M059J (cell line): Measurements from ENCODE around the gene NTRK3. TPM values are rescaled to one million over a fixed set of nuclear protein-coding genes. Genes with fewer than 3 reads are reported as not detected.
A peak's percentile ranks its signal among the peaks of the same experiment; 100 is the strongest.

Source experiments
- DNase-seq: peaks from one replicate; pipeline ENCODE4 v3.0.0-alpha.2; 2012; ENCODE audit warnings: low read depth
- total RNA-seq: library from RNA; depleted of rRNA; stranded (reverse); fragments of >200 nt; shearing (Covaris generic); gene quantifications from 2 replicates; pipeline ENCODE4 v1.2.3, GENCODE V29; 2014

Gene NTRK3
- total RNA-seq, 1 experiment from 2014 or later = 0.86 TPM

- no peak for DNase-seq
These were observed 312.9 kb downstream of the NTRK3 start for GRCh38 chr15:87943626-87944025.

DNA sequence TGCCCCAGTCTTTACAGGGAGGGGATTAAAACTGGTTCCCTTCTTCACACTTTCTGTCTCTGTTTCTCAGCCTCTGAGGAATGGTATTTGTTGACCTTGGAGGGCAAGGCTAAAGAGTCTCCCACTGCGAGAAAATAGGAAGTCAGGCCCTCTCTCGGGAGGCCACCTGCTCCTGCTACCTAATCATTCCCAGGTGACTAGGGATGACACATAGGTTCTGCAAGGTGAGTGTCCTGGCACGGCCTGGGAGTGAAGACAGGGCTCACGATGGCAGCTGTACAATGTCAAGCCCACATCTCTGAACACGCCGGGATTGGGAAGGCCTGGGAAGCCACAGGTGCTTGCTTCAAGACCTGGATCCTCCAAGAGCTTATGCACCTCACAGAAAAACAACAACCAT is 314.2 kb downstream of the NTRK3 start:
- no peak for DNase-seq

GRCh38 chr15:87941606-87942005 is 314.9 kb downstream of the NTRK3 start:
- no peak for DNase-seq

GRCh38 chr15:87940768-87941167 is 315.8 kb downstream of the NTRK3 start:
- peak; percentile 25 for DNase-seq

GRCh38 chr15:87939848-87940457 is 316.6 kb downstream of the NTRK3 start:
- peak; percentile 60 for DNase-seq

DNA sequence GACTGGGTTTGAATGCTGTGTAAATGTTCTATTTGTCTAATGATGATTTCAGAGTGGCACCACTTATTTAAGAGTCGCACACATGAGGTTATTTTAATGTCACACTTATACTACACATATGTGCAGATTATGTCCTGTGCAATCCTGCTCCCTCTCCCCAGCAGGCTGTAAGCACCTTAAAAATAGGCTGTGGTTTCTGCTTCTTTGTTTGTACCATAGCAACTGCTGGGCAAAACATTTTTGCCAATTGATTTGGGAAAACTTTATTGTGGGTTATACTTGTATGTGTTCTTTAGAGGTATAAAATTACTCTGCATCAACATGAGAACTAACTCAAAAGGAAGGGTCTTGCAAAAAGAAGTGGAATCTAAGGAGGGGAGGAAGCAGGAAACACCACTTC is 318.5 kb downstream of the NTRK3 start:
- peak; percentile 68 for DNase-seq

GRCh38 chr15:87935583-87935982 is 321.0 kb downstream of the NTRK3 start:
- DNase-seq = no peak

- no peak for DNase-seq
These were observed 325.0 kb downstream of the NTRK3 start for GRCh38 chr15:87931584-87931983.

GRCh38 chr15:87930457-87930856 is 326.1 kb downstream of the NTRK3 start:
- DNase-seq = no peak

DNA sequence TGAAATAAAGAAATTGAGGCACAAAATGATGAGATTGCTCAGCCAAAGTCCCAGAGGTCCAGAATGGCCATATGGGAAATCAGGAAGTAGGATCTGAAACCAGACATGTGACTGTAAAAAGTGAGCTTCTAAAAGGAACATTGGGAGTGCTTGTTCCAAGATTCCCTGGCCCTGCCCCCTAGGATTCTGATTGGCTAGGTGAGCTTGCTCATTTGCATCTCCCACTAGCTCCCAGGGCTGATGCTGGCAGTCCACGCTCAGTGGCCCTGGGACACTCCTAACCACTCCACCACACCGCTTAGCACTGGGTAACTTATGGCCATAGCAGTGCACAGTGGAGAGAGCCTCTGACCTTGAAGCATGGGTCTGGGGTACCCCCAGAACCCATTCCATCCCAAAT is 326.7 kb downstream of the NTRK3 start:
- no peak for DNase-seq

DNA sequence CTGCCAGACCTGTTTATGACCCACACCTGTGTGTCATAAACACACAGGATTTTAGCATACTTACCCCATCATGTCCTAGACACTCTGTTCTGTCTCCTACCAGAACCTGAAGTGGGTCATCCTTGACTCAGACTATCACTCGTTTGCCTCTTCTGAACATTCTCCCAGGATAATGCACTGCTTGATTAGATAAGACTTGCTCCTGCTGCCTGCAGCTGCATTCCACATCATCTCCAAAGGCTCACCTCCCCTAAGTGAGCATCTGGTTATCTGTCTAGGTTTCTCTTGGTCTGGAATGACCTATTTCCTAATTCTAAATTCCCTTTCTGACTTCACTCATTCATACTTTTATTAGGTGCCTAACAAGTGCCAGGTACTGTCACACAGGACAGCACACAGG is 332.1 kb downstream of the NTRK3 start:
- no peak for DNase-seq

DNA sequence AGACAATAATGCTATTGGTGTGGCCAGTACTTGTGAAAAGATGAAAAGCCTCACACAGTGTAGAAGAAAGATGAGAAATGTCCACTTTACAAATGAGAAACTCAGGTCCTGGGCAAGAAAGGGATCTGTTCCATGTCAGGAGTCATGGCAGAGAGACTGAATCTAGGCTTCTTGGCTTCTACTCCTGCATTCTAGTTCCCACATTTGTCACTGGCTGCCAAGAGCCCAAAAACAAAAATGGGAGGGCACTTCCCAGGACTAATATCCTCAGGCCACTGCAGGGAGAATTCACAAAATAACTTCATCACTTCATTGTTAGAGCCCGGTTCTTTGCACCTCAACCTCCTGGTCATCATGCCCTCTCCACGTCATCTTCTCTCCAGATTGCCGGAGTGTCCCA is 337.5 kb downstream of the NTRK3 start:
- no peak for DNase-seq

DNA sequence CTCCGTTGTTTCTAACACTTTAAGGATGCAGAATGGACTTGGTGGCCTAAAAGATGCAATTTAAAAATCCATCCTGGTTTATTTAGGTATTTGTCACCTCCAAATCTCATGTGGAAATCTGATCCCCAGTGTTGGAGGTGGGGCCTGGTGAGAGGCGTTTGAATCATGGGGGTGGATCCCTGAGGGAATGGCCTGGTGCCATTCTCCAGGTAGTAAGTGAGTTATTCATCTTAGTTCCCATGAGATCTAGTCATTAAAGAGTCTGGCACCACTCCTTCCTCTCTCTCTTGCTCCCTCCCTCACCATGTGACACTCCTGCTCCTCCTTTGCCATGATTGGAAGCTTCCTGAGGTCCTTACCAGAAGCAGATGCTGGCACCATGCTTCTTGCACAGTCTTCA is 339.1 kb downstream of the NTRK3 start:
- peak; percentile 51 for DNase-seq

GRCh38 chr15:87916208-87916607 is 340.3 kb downstream of the NTRK3 start:
- peak; percentile 66 for DNase-seq

- no peak for DNase-seq
These were observed 346.2 kb downstream of the NTRK3 start for GRCh38 chr15:87910301-87910700.

DNA sequence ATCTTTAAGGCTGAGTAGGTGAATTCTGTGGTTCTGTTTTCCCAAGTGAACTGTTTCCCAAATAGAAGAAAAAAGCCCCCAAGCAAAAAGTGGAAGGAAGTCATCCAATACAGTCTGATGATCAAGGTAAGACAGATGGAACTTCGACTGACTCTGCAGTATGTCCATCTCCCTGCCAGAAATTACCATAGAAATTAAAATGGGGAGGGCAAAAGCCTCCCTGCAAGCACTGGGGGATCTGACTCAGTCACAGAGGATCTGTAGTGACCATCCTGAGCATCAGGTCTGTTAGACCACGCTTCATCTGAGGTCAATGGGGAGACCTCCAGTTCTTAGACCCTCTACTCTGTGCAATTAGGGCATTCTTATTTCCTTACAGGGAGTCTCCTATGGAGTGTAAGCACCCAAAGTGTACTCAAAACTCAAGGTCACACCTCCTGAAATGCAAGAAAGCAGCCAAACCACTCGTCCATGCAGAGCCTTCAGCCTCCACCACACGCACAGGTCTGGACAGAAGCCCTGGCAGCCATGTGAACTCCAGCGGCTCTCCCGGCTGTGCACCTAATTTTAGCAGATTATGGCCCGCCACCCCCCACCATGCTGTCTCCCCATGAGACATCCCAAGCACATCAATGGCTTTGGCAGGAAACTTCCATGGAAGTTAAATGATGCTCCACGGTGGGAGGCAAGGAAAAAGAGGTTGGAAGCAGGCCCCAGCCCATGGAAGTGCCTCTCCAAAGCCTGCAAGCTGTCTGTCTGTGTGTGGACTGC is 348.7 kb downstream of the NTRK3 start:
- no peak for DNase-seq

GRCh38 chr15:87906444-87906843 is 350.1 kb downstream of the NTRK3 start:
- DNase-seq = no peak

- peak; percentile 13 for DNase-seq
These were observed 353.6 kb downstream of the NTRK3 start for GRCh38 chr15:87902772-87903426.

- no peak for DNase-seq
These were observed 354.4 kb downstream of the NTRK3 start for GRCh38 chr15:87901926-87902690.

DNA sequence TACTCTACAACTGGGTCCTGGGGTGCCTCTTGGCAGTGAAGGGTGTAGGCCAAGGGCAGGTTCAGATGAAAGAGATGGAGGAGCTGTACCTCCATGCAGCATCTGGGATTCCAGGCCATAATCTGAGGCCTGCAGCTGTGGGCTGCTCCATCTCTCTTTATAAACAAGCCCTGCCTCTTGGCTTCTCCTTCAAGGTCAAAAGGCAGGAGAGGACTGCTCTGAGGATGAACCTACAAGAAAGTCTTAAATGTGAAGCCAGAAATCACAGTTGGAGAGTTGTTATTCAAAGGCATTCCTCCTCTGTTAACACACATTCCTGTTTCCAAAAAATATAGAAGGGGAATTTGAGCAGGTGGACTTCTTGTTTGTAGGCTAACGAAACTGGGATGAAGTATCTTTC is 355.5 kb downstream of the NTRK3 start:
- no peak for DNase-seq

DNA sequence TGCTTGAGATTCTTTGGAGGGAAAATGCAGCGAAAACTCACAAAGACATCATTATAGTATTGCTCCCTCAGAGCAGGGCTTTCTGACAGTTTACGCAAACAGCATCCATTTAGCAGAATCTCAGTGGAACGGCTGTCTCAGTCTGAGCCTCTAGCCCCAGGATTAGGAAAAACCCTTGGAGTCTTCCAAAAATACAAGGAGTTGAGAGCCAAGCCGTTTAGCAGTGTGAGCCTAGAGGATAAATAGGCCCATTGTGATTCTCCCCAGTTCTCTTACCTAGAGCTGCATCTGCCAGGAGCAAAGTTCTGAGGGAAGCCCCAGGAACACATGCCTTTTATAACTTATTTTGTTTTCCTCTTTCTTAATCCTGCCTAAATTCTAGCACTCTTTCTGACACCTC is 359.6 kb downstream of the NTRK3 start:
- no peak for DNase-seq

GRCh38 chr15:87887177-87887576 is 369.4 kb downstream of the NTRK3 start:
- no peak for DNase-seq
